Parathyroid adenoma (tissue), 2 donors: ENCODE results near the gene KDSR.

ENCODE experiments used
- H2AFZ ChIP-seq: fragments of 300-600 bp; sonication (generic); one replicate; pipeline ENCODE4 v1.7.0; 2017; ENCODE audit warnings: antibody characterized with exemption, mild to moderate bottlenecking
- H3K27ac ChIP-seq: fragments of 300-600 bp; sonication (generic); one replicate; pipeline ENCODE4 v1.7.0; 2017
- H3K27me3 ChIP-seq: fragments of 300-600 bp; sonication (generic); one replicate; pipeline ENCODE4 v1.7.0; 2017; ENCODE audit warnings: low read length; ENCODE audit not compliant: control insufficient read depth, insufficient read depth
- H3K36me3 ChIP-seq: fragments of 300-600 bp; sonication (generic); one replicate; pipeline ENCODE4 v1.7.0; 2017; ENCODE audit warnings: low read length; ENCODE audit not compliant: control insufficient read depth, insufficient read depth
- H3K4me1 ChIP-seq: fragments of 300-600 bp; sonication (generic); one replicate; pipeline ENCODE4 v1.7.0; 2017; ENCODE audit warnings: control low read depth
- H3K4me2 ChIP-seq: fragments of 300-600 bp; sonication (generic); one replicate; pipeline ENCODE4 v1.7.0; 2017; ENCODE audit warnings: low read length
- H3K4me3 ChIP-seq: fragments of 300-600 bp; sonication (generic); one replicate; pipeline ENCODE4 v1.7.0; 2017; ENCODE audit warnings: low read depth, low read length
- H3K79me2 ChIP-seq: fragments of 300-600 bp; sonication (generic); one replicate; pipeline ENCODE4 v1.7.0; 2017; ENCODE audit warnings: control low read depth
- H3K9ac ChIP-seq: fragments of 300-600 bp; sonication (generic); one replicate; pipeline ENCODE4 v1.7.0; 2017; ENCODE audit warnings: mild to moderate bottlenecking
- H3K9me3 ChIP-seq: fragments of 300-600 bp; sonication (generic); one replicate; pipeline ENCODE4 v1.7.0; 2017; ENCODE audit warnings: low read length; ENCODE audit not compliant: control insufficient read depth
- TF ChIP-seq, protein P1 (sequence below): fragments of 300-600 bp; sonication (generic); IDR thresholded peaks from one replicate; pipeline ENCODE4 v1.7.0; 2017; ENCODE audit warnings: antibody characterized with exemption, mild to moderate bottlenecking
- donor health status: primary hyperparathyroidism.

Gene KDSR

DNA sequence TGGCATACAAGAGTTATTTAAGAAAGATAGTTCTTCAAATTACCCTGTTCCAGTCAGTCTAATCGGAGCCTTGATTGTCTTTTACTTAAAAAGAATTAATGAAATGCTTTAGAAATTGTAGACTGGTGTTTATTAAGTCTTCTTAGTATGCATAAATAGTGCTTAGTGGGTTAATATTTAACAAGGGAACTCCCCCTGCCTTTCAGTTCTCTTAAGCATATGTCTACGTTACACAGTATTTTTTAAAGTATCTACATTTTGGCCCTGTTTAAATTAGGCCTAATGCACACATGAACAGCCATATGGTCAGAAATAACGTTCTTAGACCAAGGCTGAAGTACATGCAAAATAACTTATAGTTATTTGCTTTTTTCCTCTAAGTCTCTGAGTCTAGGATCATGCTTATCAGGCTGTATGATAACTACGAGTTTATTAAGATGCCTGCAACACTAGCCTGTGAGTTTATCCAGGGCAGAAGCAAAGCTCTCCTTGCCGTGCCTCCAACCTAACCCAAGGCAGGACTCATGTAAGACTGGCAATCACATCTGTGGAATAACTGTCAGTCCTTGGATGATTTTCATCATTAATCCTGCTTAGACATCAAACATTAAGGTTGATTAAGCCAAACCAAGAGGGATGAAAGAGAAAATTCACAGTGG lies 54.1 kb downstream of the KDSR start:
- no peaks in the 10 kb centered on the region for H3K36me3 ChIP-seq
- H3K4me2 ChIP-seq: no peak overlapping the region
- no peaks in the 10 kb centered on the region for H3K27me3 ChIP-seq
- H3K4me1 ChIP-seq: peaks cover 4% of the 10 kb centered on the region
- H3K79me2 ChIP-seq: peaks cover 2% of the 10 kb centered on the region
- TF ChIP-seq, protein P1, sequence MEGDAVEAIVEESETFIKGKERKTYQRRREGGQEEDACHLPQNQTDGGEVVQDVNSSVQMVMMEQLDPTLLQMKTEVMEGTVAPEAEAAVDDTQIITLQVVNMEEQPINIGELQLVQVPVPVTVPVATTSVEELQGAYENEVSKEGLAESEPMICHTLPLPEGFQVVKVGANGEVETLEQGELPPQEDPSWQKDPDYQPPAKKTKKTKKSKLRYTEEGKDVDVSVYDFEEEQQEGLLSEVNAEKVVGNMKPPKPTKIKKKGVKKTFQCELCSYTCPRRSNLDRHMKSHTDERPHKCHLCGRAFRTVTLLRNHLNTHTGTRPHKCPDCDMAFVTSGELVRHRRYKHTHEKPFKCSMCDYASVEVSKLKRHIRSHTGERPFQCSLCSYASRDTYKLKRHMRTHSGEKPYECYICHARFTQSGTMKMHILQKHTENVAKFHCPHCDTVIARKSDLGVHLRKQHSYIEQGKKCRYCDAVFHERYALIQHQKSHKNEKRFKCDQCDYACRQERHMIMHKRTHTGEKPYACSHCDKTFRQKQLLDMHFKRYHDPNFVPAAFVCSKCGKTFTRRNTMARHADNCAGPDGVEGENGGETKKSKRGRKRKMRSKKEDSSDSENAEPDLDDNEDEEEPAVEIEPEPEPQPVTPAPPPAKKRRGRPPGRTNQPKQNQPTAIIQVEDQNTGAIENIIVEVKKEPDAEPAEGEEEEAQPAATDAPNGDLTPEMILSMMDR: no peak
- H3K27ac ChIP-seq: no peak overlapping the region
- H3K9me3 ChIP-seq: no peaks in the 10 kb centered on the region
- no peak overlapping the region for H3K4me3 ChIP-seq
- no peak overlapping the region for H3K9ac ChIP-seq
- no peak overlapping the region for H2AFZ ChIP-seq

DNA sequence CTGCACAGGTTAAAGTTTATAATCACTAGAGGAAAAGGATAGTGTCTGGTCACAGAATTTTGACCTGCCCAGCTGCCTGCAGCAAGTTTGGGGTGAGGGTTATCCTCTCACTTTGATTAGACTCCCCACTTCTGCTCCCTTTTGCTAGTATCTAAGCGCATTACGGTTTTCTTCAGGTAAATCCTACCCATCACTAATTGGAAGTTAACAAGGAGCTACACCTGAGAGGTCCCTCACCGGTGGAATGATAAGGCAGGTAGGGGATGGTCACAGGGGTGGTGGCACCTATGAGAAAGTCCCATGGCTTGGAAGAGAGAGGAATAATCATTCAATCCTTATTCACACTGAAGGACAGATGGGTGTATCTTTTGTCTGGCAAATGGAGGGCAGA lies 55.0 kb downstream of the KDSR start:
- H3K9me3 ChIP-seq: no peaks in the 10 kb centered on the region
- no peaks in the 10 kb centered on the region for H3K36me3 ChIP-seq
- H3K4me3 ChIP-seq: no peak overlapping the region
- TF ChIP-seq, protein P1: no peak
- H3K4me1 ChIP-seq: no peaks in the 10 kb centered on the region
- no peak overlapping the region for H2AFZ ChIP-seq
- no peak overlapping the region for H3K9ac ChIP-seq
- no peak overlapping the region for H3K4me2 ChIP-seq
- H3K79me2 ChIP-seq: peaks cover 7% of the 10 kb centered on the region
- H3K27me3 ChIP-seq: no peaks in the 10 kb centered on the region
- H3K27ac ChIP-seq: no peak overlapping the region

DNA sequence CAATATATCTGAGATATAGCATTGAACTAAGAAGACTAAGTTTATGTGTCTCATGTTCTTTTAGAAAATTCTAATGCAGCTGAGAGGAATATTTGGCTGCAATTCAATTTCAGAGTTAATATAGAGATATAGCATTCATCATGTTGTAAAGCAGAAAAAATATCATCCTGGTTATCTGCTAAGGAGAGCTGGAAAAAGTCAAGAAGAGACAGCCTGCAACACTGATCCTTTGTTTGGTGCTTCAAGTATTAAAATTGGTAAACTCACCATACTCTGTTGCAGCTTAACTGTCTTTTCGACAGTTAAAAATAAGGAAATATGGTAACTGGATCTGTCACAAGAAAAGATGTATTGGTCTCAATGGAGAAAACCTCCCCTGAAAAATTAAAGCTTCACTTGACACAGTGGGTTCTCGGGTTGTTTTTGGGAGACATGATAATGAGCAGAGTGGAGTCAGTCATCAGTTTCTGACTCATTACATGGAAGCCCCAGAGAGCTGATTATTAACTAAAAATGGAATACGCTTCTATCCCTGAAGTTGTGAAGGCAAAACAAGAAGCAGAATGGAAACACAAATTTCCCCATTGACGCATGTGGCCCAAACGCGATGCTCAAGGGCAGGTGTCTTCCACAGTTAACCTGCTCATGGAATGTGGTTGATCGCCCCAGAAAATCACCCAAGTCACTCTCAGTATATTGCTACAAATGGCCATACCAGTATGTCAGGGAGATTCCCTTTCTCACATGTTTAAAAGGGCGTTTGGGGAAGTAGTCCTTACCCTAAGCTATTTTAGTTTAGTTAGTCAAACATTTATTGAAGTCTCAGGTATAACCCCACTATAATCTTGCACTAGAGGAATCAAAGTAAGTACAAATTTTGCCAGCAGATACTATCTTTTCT lies 55.6 kb downstream of the KDSR start:
- H3K27ac ChIP-seq: no peak overlapping the region
- H3K4me3 ChIP-seq: no peak overlapping the region
- H3K4me2 ChIP-seq: no peak overlapping the region
- H3K9ac ChIP-seq: no peak overlapping the region
- H3K79me2 ChIP-seq: peaks cover 7% of the 10 kb centered on the region
- H3K9me3 ChIP-seq: no peaks in the 10 kb centered on the region
- no peak overlapping the region for H2AFZ ChIP-seq
- TF ChIP-seq, protein P1: no peak
- H3K4me1 ChIP-seq: no peaks in the 10 kb centered on the region
- H3K36me3 ChIP-seq: no peaks in the 10 kb centered on the region
- no peaks in the 10 kb centered on the region for H3K27me3 ChIP-seq

- no peak overlapping the region for H2AFZ ChIP-seq
- no peaks in the 10 kb centered on the region for H3K27me3 ChIP-seq
- no peak overlapping the region for H3K27ac ChIP-seq
- no peaks in the 10 kb centered on the region for H3K4me1 ChIP-seq
- peaks cover 10% of the 10 kb centered on the region for H3K79me2 ChIP-seq
- TF ChIP-seq, protein P1: no peak
- H3K36me3 ChIP-seq: no peaks in the 10 kb centered on the region
- no peak overlapping the region for H3K9ac ChIP-seq
- H3K9me3 ChIP-seq: no peaks in the 10 kb centered on the region
- H3K4me2 ChIP-seq: no peak overlapping the region
- H3K4me3 ChIP-seq: no peak overlapping the region
Observed at GRCh38 chr18:63309422-63309821, 57.6 kb downstream of the KDSR start.
